A673 (cell line): ENCODE results near the gene PAEP.

Source experiments
- EZH2 ChIP-seq: fragments of 200-600 bp; sonication (generic); IDR thresholded peaks from 2 replicates; pipeline ENCODE4 v1.6.1; 2017; ENCODE audit warnings: borderline replicate concordance, low read depth, mild to moderate bottlenecking, mixed read lengths, antibody characterized with exemption, low read length; ENCODE audit not compliant: poor library complexity, severe bottlenecking
- TF ChIP-seq, protein P1 (sequence below): fragments of 300-800, 200-600 bp; sonication (generic); conservative IDR thresholded peaks from 2 replicates; pipeline ENCODE4 v1.5.1; 2017; ENCODE audit warnings: low read depth, mild to moderate bottlenecking, antibody characterized with exemption, low read length, moderate library complexity, mixed read lengths

GRCh38 chr9:135612437-135612836 lies 50.9 kb downstream of the PAEP start:
- TF ChIP-seq, protein P1, sequence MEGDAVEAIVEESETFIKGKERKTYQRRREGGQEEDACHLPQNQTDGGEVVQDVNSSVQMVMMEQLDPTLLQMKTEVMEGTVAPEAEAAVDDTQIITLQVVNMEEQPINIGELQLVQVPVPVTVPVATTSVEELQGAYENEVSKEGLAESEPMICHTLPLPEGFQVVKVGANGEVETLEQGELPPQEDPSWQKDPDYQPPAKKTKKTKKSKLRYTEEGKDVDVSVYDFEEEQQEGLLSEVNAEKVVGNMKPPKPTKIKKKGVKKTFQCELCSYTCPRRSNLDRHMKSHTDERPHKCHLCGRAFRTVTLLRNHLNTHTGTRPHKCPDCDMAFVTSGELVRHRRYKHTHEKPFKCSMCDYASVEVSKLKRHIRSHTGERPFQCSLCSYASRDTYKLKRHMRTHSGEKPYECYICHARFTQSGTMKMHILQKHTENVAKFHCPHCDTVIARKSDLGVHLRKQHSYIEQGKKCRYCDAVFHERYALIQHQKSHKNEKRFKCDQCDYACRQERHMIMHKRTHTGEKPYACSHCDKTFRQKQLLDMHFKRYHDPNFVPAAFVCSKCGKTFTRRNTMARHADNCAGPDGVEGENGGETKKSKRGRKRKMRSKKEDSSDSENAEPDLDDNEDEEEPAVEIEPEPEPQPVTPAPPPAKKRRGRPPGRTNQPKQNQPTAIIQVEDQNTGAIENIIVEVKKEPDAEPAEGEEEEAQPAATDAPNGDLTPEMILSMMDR, result no peak
- TF ChIP-seq EZH2, result no peak
